ENCODE data around the gene VPS45. TPM values are rescaled to one million over a fixed set of nuclear protein-coding genes. Genes with fewer than 3 reads are reported as not detected.

The VPS45 gene
- total and polyA plus RNA-seq, 2 of the 13 experiments (the other 11 are each of a cell fraction or from before 2014, with no cell fraction given) = 15.2 to 25.2 TPM

DNA sequence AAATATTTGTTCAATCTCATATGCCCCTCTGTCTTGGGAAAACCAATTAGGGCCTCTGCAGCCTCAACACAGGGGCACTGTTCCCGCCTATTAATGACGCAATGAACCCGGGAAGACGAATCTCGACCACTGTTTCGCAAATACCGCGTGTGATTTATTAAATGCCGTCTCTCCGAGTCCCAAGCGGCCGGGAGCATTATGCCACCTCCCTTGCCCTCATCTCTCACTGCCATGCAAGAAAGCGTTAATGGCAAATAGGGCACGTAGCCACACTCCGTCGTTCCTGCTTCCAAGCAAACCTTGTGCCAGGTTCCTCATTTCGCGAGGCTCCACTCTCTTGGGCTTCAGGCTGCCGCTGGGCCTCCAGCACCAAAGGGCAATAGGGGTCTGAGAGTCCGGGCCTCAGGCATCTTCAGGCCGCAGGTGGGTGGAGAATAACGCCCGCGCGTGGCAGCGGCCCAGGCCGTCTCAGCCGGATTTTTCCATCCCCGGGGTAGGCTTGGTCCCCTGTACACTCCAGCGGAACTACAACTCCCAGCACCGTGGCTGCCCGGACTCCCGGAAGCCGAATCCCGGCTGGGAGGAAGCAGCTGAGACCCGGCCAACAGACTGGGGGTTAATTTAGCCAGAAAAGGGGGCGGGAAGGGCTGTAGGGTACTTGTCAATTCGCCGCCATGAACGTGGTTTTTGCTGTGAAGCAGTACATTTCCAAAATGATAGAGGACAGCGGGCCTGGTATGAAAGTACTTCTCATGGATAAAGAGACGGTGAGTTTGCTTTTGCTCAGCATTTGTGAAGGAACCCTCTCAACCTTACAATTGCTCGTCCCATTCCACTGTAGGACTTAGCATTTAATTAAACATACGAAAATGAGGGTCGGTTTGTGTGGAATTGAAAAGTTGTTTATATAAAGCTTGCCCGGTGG is at the start of gene VPS45 (continued):
- TF ChIP-seq, protein P1, sequence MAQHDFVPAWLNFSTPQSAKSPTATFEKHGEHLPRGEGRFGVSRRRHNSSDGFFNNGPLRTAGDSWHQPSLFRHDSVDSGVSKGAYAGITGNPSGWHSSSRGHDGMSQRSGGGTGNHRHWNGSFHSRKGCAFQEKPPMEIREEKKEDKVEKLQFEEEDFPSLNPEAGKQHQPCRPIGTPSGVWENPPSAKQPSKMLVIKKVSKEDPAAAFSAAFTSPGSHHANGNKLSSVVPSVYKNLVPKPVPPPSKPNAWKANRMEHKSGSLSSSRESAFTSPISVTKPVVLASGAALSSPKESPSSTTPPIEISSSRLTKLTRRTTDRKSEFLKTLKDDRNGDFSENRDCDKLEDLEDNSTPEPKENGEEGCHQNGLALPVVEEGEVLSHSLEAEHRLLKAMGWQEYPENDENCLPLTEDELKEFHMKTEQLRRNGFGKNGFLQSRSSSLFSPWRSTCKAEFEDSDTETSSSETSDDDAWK (CRISPR knock-in tag; IDR thresholded peaks at IDR 0.05) = no peak
- peak; percentile 38 for TF ChIP-seq MED8 (CRISPR knock-in tag; IDR thresholded peaks at IDR 0.05; ENCODE audit: insufficient replicate concordance)
- peak; percentile 78 for TF ChIP-seq ZNF33B (CRISPR knock-in tag; IDR thresholded peaks at IDR 0.05)
- TF ChIP-seq, protein P2, sequence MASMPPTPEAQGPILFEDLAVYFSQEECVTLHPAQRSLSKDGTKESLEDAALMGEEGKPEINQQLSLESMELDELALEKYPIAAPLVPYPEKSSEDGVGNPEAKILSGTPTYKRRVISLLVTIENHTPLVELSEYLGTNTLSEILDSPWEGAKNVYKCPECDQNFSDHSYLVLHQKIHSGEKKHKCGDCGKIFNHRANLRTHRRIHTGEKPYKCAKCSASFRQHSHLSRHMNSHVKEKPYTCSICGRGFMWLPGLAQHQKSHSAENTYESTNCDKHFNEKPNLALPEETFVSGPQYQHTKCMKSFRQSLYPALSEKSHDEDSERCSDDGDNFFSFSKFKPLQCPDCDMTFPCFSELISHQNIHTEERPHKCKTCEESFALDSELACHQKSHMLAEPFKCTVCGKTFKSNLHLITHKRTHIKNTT (CRISPR knock-in tag; IDR thresholded peaks at IDR 0.05) = no peak
- TF ChIP-seq HHEX (CRISPR knock-in tag; IDR thresholded peaks at IDR 0.05) = no peak
- TF ChIP-seq ZNF652 (CRISPR knock-in tag; IDR thresholded peaks at IDR 0.05; ENCODE audit: borderline replicate concordance, low read depth) = peak; percentile 78
- TF ChIP-seq ZNF792 (CRISPR knock-in tag; IDR thresholded peaks at IDR 0.05) = peak; percentile 12; the same call in 1 of the 2 replicates
- TF ChIP-seq, protein P3, sequence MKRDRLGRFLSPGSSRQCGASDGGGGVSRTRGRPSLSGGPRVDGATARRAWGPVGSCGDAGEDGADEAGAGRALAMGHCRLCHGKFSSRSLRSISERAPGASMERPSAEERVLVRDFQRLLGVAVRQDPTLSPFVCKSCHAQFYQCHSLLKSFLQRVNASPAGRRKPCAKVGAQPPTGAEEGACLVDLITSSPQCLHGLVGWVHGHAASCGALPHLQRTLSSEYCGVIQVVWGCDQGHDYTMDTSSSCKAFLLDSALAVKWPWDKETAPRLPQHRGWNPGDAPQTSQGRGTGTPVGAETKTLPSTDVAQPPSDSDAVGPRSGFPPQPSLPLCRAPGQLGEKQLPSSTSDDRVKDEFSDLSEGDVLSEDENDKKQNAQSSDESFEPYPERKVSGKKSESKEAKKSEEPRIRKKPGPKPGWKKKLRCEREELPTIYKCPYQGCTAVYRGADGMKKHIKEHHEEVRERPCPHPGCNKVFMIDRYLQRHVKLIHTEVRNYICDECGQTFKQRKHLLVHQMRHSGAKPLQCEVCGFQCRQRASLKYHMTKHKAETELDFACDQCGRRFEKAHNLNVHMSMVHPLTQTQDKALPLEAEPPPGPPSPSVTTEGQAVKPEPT (CRISPR knock-in tag; IDR thresholded peaks at IDR 0.05; ENCODE audit: low read depth) = no peak; the same call in 1 of the 2 replicates
- TF ChIP-seq, protein P4, sequence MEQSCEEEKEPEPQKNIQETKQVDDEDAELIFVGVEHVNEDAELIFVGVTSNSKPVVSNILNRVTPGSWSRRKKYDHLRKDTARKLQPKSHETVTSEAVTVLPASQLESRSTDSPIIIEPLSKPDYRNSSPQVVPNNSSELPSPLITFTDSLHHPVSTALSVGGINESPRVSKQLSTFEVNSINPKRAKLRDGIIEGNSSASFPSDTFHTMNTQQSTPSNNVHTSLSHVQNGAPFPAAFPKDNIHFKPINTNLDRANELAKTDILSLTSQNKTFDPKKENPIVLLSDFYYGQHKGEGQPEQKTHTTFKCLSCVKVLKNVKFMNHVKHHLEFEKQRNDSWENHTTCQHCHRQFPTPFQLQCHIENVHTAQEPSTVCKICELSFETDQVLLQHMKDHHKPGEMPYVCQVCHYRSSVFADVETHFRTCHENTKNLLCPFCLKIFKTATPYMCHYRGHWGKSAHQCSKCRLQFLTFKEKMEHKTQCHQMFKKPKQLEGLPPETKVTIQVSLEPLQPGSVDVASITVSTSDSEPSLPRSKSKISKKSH (CRISPR knock-in tag; IDR thresholded peaks at IDR 0.05; ENCODE audit: borderline replicate concordance) = 0 out of 2 replicates have a peak, but pooled peaks have one; percentile 46
- no peak for TF ChIP-seq EZH2 (conservative IDR thresholded peaks at IDR 0.05; ENCODE audit: low read depth, low read length)
- TF ChIP-seq BORCS8-MEF2B (CRISPR knock-in tag; IDR thresholded peaks at IDR 0.05) = peak; percentile 72
- TF ChIP-seq, protein P5, sequence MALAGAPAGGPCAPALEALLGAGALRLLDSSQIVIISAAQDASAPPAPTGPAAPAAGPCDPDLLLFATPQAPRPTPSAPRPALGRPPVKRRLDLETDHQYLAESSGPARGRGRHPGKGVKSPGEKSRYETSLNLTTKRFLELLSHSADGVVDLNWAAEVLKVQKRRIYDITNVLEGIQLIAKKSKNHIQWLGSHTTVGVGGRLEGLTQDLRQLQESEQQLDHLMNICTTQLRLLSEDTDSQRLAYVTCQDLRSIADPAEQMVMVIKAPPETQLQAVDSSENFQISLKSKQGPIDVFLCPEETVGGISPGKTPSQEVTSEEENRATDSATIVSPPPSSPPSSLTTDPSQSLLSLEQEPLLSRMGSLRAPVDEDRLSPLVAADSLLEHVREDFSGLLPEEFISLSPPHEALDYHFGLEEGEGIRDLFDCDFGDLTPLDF (CRISPR knock-in tag; IDR thresholded peaks at IDR 0.05) = no peak; the same call in none of the 2 replicates
- peak; percentile 61; the same call in 1 of the 2 replicates for TF ChIP-seq GLI4 (CRISPR knock-in tag; IDR thresholded peaks at IDR 0.05; ENCODE audit: borderline replicate concordance)
- TF ChIP-seq, protein P6, sequence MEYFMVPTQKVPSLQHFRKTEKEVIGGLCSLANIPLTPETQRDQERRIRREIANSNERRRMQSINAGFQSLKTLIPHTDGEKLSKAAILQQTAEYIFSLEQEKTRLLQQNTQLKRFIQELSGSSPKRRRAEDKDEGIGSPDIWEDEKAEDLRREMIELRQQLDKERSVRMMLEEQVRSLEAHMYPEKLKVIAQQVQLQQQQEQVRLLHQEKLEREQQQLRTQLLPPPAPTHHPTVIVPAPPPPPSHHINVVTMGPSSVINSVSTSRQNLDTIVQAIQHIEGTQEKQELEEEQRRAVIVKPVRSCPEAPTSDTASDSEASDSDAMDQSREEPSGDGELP (IDR thresholded peaks at IDR 0.05; ENCODE audit: borderline replicate concordance, low read depth) = peak; percentile 99
- TF ChIP-seq FIP1L1 (IDR thresholded peaks at IDR 0.05; ENCODE audit: borderline replicate concordance, insufficient read depth, low read depth, low read length) = no peak

Measured in HepG2 (cell line).